ENCODE measurements around the gene JAK1.

Gene JAK1

DNA sequence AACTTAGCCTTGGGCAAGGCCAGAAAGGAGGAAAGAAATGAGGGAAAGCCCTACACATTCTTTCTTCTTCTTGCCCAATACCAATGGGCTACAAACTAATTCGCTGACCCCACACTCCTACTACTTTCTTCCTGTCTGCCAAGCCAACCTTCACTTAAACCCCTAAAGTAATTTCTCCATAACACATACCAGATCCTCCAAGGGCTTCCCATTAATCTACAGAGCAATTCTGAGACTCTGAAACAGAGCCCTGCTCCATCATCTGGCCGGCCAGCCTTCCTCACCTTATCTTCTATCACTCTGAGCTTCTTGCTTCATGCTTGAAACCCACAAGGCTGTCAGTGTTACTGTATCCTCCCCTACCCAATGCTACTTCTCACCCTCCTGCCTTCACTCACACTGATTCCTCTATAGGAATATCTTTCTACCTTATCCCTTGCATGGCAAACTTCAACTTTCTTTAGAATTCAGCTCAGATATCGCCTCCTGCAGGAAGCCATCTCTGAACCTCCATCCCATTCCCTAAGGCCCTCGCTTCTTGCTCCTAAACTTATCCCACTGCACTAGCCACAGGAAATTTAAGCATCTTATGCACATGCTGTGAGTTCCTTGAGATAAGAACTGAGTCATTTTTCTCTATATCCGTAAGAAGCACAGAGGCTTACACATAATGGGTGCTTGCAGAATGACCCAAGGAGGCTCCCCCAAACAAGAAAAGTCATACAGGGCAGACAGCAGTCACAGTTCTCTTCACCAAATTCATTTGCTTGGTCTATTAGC lies 81.9 kb downstream of the JAK1 start:
- no peaks in the 10 kb centered on the region for H3K36me3 ChIP-seq (ENCODE audit: control insufficient read depth, insufficient read depth, low read length)
- no peak overlapping the region for H3K27ac ChIP-seq (ENCODE audit: insufficient read depth, low read depth, low read length, poor library complexity, severe bottlenecking)
- 93 to 94% methylated on average over 5 of the region's 5 CpGs for WGBS, 2 experiments
- no peak overlapping the region for H3K4me3 ChIP-seq (ENCODE audit: insufficient read depth, low read depth, low read length)
- no peaks in the 10 kb centered on the region for H3K27me3 ChIP-seq (ENCODE audit: control insufficient read depth, insufficient read depth, low read length, poor library complexity, severe bottlenecking)
- no peaks in the 10 kb centered on the region for H3K9me3 ChIP-seq (ENCODE audit: control insufficient read depth, low read length)
- peaks cover 17% of the 10 kb centered on the region for H3K4me1 ChIP-seq (ENCODE audit: control insufficient read depth, insufficient read depth, low read length)

DNA sequence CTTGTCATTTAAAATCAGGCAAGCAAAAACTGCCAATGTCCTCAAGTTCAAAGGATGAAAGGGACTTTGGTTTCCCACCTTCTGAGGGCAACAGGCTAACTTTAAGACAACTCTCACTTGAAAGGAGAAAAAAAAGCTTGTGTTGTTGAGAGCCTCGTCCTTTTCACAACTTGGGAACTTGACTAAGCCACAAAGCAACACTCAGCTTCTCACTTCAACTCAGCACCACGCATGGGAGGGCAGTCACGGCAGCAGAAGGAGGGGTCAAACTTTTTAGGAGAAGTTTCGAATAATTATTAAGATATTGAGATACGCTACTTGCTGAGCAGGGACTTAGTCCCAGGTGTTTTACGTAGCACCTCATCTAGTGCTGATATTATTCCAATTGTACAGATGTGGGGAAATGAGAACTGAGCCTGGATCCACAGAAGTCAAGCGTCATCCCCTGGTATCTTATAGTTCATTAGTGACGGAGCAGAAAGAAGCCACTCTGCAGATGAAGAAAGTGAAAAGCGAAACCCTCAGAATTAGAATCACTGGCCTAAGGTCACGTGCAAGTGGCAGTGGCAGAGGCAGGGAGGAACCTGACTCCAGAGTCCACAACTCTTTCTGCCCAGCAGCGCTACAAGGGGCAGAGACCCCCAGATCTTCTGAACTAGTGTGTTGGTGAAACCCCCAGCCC lies 83.6 kb downstream of the JAK1 start:
- peaks cover 14% of the 10 kb centered on the region for H3K4me1 ChIP-seq (ENCODE audit: control insufficient read depth, insufficient read depth, low read length)
- H3K27ac ChIP-seq (ENCODE audit: insufficient read depth, low read depth, low read length, poor library complexity, severe bottlenecking) = no peak overlapping the region
- no peaks in the 10 kb centered on the region for H3K27me3 ChIP-seq (ENCODE audit: control insufficient read depth, insufficient read depth, low read length, poor library complexity, severe bottlenecking)
- 92 to 95% methylated on average over 10 to 11 of the region's 11 CpGs for WGBS, 2 experiments
- H3K9me3 ChIP-seq (ENCODE audit: control insufficient read depth, low read length) = no peaks in the 10 kb centered on the region
- no peaks in the 10 kb centered on the region for H3K36me3 ChIP-seq (ENCODE audit: control insufficient read depth, insufficient read depth, low read length)
- H3K4me3 ChIP-seq (ENCODE audit: insufficient read depth, low read depth, low read length) = no peak overlapping the region

DNA sequence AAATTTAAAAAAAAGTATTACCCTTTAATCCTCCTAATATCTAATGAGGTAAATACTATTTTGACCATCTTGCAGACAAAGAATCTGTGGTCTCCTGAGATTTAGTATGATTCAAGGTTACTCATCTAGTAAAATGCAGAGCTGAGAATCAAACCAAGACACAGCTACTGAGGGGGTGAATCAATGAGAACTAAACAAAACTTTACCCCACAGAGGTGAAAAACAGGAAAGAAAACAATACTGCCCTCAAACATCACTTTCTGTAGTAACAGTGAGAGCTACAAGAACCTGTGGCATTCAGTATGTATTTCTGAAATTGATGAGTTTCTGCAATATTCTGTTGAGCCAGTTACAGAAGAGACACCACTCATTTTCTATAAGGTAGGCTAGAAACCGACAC lies 85.1 kb downstream of the JAK1 start:
- peaks cover under 1% of the 10 kb centered on the region for H3K4me1 ChIP-seq (ENCODE audit: control insufficient read depth, insufficient read depth, low read length)
- no peaks in the 10 kb centered on the region for H3K36me3 ChIP-seq (ENCODE audit: control insufficient read depth, insufficient read depth, low read length)
- 95 to 100% methylated on average over 1 of the region's 1 CpG for WGBS, 2 experiments
- no peak overlapping the region for H3K27ac ChIP-seq (ENCODE audit: insufficient read depth, low read depth, low read length, poor library complexity, severe bottlenecking)
- H3K27me3 ChIP-seq (ENCODE audit: control insufficient read depth, insufficient read depth, low read length, poor library complexity, severe bottlenecking) = no peaks in the 10 kb centered on the region
- H3K4me3 ChIP-seq (ENCODE audit: insufficient read depth, low read depth, low read length) = no peak overlapping the region
- H3K9me3 ChIP-seq (ENCODE audit: control insufficient read depth, low read length) = no peaks in the 10 kb centered on the region

DNA sequence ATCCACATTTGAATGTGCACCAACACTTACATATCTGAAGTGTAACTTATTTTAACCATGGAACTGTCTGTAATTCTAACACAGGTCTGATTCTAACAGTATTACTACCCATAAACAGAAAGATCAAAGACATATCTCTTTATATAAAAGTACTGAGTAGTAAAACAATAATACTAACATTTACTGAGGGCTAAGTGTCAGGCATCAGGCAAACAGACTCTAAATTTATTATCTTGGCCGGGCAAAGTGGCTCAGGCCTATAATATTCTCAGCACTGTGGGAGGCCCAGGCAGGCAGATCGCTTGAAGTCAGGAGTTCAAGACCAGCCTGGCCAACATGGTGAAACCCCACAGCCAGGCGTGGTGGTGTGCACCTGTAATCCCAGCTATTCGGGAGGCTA lies 85.9 kb downstream of the JAK1 start:
- H3K4me1 ChIP-seq (ENCODE audit: control insufficient read depth, insufficient read depth, low read length) = no peaks in the 10 kb centered on the region
- H3K27me3 ChIP-seq (ENCODE audit: control insufficient read depth, insufficient read depth, low read length, poor library complexity, severe bottlenecking) = no peaks in the 10 kb centered on the region
- H3K9me3 ChIP-seq (ENCODE audit: control insufficient read depth, low read length) = no peaks in the 10 kb centered on the region
- 92 to 94% methylated on average over 4 of the region's 4 CpGs for WGBS, 2 experiments
- no peak overlapping the region for H3K4me3 ChIP-seq (ENCODE audit: insufficient read depth, low read depth, low read length)
- H3K36me3 ChIP-seq (ENCODE audit: control insufficient read depth, insufficient read depth, low read length) = no peaks in the 10 kb centered on the region
- no peak overlapping the region for H3K27ac ChIP-seq (ENCODE audit: insufficient read depth, low read depth, low read length, poor library complexity, severe bottlenecking)

DNA sequence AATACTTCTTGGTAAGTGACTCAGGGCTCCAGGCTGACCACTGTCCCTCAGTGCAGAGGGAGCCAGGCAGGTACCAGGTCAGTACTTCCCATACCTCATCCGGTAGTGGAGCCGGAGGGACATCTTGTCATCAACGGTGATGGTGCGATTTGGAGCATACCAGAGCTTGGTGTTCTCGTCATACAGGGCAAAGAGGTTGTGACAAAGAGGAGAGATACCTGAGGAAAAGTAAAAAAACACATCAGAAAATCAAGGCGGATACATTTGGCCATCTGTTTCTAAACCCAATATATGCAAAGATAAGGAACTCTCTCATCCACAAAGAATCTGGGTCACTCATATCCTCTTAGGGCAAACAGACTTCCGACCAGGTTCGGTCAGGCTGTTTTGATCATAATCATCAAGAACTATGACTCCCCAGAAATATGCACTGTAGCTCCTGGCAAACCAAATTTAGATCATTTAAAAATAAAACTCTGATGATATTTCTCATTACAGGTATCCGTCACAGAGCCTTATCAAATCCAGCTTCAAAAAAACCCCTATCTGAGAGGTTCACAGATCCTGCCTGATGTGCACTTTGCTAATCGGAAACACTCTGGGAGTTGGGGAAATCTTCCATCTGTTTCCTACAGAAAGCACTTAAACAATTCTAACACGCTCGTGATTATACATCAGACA lies 87.3 kb downstream of the JAK1 start:
- WGBS, 2 experiments = 93 to 96% methylated on average over 10 to 12 of the region's 12 CpGs
- Histone ChIP-seq H3K9me3 (ENCODE audit: control insufficient read depth, low read length) (no peaks in the 10 kb centered on the region), H3K4me1 (ENCODE audit: control insufficient read depth, insufficient read depth, low read length) (no peaks in the 10 kb centered on the region), H3K36me3 (ENCODE audit: control insufficient read depth, insufficient read depth, low read length) (no peaks in the 10 kb centered on the region), H3K4me3 (ENCODE audit: insufficient read depth, low read depth, low read length) (no peak overlapping the region), H3K27ac (ENCODE audit: insufficient read depth, low read depth, low read length, poor library complexity, severe bottlenecking) (no peak overlapping the region), H3K27me3 (ENCODE audit: control insufficient read depth, insufficient read depth, low read length, poor library complexity, severe bottlenecking) (no peaks in the 10 kb centered on the region)

DNA sequence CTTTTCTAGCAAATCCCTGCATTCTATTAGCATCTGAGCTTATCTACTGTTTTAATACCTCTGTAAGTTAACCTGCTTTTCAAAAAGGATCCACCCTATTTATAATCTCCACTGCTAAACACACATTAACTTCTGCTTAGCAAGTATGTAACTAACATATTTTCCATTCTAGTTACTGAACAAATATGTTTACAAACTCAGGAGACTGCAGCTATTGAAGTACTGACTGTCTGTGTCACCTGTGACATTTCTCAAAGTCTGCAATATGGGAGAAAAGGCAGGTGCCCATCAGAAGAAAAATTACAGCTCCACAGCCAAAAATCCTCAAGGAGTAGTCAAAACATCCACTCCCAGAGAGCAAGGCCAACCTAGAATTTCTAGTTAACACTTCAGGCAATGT lies 88.3 kb downstream of the JAK1 start:
- Histone ChIP-seq H3K36me3 (ENCODE audit: control insufficient read depth, insufficient read depth, low read length) (no peaks in the 10 kb centered on the region), H3K4me1 (ENCODE audit: control insufficient read depth, insufficient read depth, low read length) (no peaks in the 10 kb centered on the region), H3K4me3 (ENCODE audit: insufficient read depth, low read depth, low read length) (no peak overlapping the region), H3K27ac (ENCODE audit: insufficient read depth, low read depth, low read length, poor library complexity, severe bottlenecking) (no peak overlapping the region), H3K9me3 (ENCODE audit: control insufficient read depth, low read length) (no peaks in the 10 kb centered on the region), H3K27me3 (ENCODE audit: control insufficient read depth, insufficient read depth, low read length, poor library complexity, severe bottlenecking) (no peaks in the 10 kb centered on the region)

DNA sequence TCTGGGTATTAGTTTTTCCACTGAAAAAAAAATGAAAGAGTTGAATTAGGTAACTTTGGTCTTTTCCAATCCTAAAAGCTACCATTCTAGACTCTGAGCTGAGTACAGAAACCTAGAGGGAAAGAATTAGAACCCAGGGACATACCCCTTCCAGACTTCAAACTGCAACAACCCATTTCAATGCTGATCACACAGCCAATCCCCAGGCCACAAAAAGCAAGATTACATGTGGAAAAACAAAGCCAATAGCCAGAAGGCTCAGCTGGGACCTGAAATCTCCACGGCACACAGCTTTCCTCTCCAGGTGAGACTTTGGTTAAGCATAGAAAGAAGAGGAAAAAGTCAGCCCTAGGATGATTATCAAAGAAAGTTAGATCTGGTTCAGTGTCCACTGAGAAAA lies 88.8 kb downstream of the JAK1 start:
- H3K36me3 ChIP-seq (ENCODE audit: control insufficient read depth, insufficient read depth, low read length) = no peaks in the 10 kb centered on the region
- H3K27me3 ChIP-seq (ENCODE audit: control insufficient read depth, insufficient read depth, low read length, poor library complexity, severe bottlenecking) = no peaks in the 10 kb centered on the region
- H3K4me3 ChIP-seq (ENCODE audit: insufficient read depth, low read depth, low read length) = no peak overlapping the region
- 67% methylated on average over 1 of the region's 1 CpG for WGBS, 2 experiments
- H3K27ac ChIP-seq (ENCODE audit: insufficient read depth, low read depth, low read length, poor library complexity, severe bottlenecking) = no peak overlapping the region
- H3K4me1 ChIP-seq (ENCODE audit: control insufficient read depth, insufficient read depth, low read length) = no peaks in the 10 kb centered on the region
- no peaks in the 10 kb centered on the region for H3K9me3 ChIP-seq (ENCODE audit: control insufficient read depth, low read length)

DNA sequence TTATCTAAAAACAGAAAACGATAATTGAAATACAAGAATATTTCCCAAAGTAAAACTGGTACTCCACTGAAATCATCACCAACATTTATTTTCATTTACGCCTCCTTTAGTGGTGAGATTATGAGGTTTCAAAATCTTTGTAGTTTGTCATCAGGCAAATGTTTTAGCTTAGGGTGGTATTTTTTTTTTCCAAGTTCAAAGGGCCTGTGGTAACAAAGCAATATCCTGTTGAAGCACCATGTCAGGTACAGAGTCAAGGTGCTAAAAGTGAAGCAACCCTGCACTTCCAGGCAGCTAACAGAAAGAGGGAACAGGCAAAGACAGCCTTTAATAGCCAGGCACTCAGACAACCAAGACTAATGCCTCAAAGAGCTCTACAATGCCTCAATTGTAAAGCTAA lies 89.2 kb downstream of the JAK1 start:
- Histone ChIP-seq H3K9me3 (ENCODE audit: control insufficient read depth, low read length) (no peaks in the 10 kb centered on the region), H3K4me3 (ENCODE audit: insufficient read depth, low read depth, low read length) (no peak overlapping the region), H3K27me3 (ENCODE audit: control insufficient read depth, insufficient read depth, low read length, poor library complexity, severe bottlenecking) (no peaks in the 10 kb centered on the region), H3K4me1 (ENCODE audit: control insufficient read depth, insufficient read depth, low read length) (no peaks in the 10 kb centered on the region), H3K27ac (ENCODE audit: insufficient read depth, low read depth, low read length, poor library complexity, severe bottlenecking) (no peak overlapping the region), H3K36me3 (ENCODE audit: control insufficient read depth, insufficient read depth, low read length) (no peaks in the 10 kb centered on the region)
- 96 to 100% methylated on average over 2 of the region's 2 CpGs for WGBS, 2 experiments

DNA sequence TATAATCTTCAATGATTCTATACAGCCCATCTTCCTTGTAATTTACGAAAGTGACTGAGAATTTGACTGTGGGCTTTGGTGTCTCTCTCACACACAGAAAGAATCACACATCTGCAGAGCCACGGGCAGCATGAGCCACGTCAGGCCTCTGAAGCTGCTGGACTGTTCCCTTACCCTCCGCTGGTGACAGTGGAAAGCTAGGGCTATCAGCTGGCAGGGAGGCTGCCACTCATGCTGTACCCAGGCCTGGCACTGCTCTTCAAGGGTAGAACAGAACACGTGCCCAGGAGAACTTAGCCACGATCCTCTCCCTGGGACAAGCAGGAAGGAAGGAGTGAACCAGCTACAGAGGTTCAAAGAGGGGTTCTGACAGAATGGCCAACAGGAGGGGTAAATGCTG lies 90.7 kb downstream of the JAK1 start:
- Histone ChIP-seq H3K4me3 (ENCODE audit: insufficient read depth, low read depth, low read length) (no peak overlapping the region), H3K27ac (ENCODE audit: insufficient read depth, low read depth, low read length, poor library complexity, severe bottlenecking) (no peak overlapping the region), H3K36me3 (ENCODE audit: control insufficient read depth, insufficient read depth, low read length) (no peaks in the 10 kb centered on the region), H3K4me1 (ENCODE audit: control insufficient read depth, insufficient read depth, low read length) (no peaks in the 10 kb centered on the region), H3K9me3 (ENCODE audit: control insufficient read depth, low read length) (no peaks in the 10 kb centered on the region), H3K27me3 (ENCODE audit: control insufficient read depth, insufficient read depth, low read length, poor library complexity, severe bottlenecking) (no peaks in the 10 kb centered on the region)
- 92 to 95% methylated on average over 6 of the region's 6 CpGs for WGBS, 2 experiments

DNA sequence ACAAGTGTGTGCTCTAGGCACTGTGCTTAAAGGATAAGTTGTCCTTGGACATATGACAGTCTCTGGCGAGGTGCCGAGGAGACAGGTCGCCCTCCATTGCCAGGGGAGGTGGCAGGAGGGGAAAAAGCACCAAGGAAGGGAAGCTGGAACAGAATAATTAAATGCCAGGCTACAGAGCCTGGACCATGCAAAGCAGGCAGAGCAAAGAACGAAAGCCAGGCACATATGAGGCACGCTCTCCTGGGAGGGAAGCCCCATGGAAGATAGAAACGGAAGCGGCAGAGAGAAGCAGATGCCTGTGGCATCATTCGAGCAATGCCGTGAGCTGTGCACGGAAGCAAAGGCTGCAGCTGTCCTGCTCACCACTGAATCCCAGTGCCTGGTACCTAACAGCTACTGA lies 91.2 kb downstream of the JAK1 start:
- Histone ChIP-seq H3K27me3 (ENCODE audit: control insufficient read depth, insufficient read depth, low read length, poor library complexity, severe bottlenecking) (no peaks in the 10 kb centered on the region), H3K4me3 (ENCODE audit: insufficient read depth, low read depth, low read length) (no peak overlapping the region), H3K9me3 (ENCODE audit: control insufficient read depth, low read length) (no peaks in the 10 kb centered on the region), H3K27ac (ENCODE audit: insufficient read depth, low read depth, low read length, poor library complexity, severe bottlenecking) (no peak overlapping the region), H3K36me3 (ENCODE audit: control insufficient read depth, insufficient read depth, low read length) (no peaks in the 10 kb centered on the region), H3K4me1 (ENCODE audit: control insufficient read depth, insufficient read depth, low read length) (no peaks in the 10 kb centered on the region)
- 95% methylated on average over 10 of the region's 10 CpGs for WGBS, 2 experiments
